HG02571 (cell line): Measurements from ENCODE around the gene MED9.
A peak's percentile ranks its signal among the peaks of the same experiment; 100 is the strongest.

Source experiments
- ATAC-seq: cut with Tn5 transposase; IDR thresholded peaks from one replicate; pipeline ENCODE4 v1.9.1; 2021; ENCODE audit warnings: mild to moderate bottlenecking, moderate library complexity; ENCODE audit not compliant: unreplicated experiment

MED9 gene

GRCh38 chr17:17487998-17488397 lies 11.2 kb downstream of the MED9 start:
- no peak for ATAC-seq

GRCh38 chr17:17491031-17491471 lies 14.3 kb downstream of the MED9 start:
- no peak for ATAC-seq

GRCh38 chr17:17491546-17491988 lies 14.8 kb downstream of the MED9 start:
- ATAC-seq: no peak

- no peak for ATAC-seq
These were observed 15.3 kb downstream of the MED9 start for GRCh38 chr17:17492085-17492484.

GRCh38 chr17:17492571-17492970 lies 15.8 kb downstream of the MED9 start:
- ATAC-seq: no peak

GRCh38 chr17:17493249-17493985 lies 16.6 kb downstream of the MED9 start:
- no peak for ATAC-seq

GRCh38 chr17:17493986-17494466 lies 17.2 kb downstream of the MED9 start:
- ATAC-seq: no peak

- no peak for ATAC-seq
These were observed 17.7 kb downstream of the MED9 start for GRCh38 chr17:17494499-17494869.

- ATAC-seq: no peak
These were observed 18.2 kb downstream of the MED9 start for GRCh38 chr17:17494870-17495535.

- ATAC-seq: no peak
These were observed 18.9 kb downstream of the MED9 start for GRCh38 chr17:17495536-17496188.

GRCh38 chr17:17496189-17497064 lies 19.6 kb downstream of the MED9 start, which contains the start of gene RASD1:
Gene RASD1 (minus strand): TSS chr17:17496395. CDS start chr17:17496181, 214 bp downstream.
- peak; percentile 69 for ATAC-seq

- no peak for ATAC-seq
These were observed 20.5 kb downstream of the MED9 start for GRCh38 chr17:17497065-17497844.

GRCh38 chr17:17497845-17498520 lies 21.2 kb downstream of the MED9 start:
- no peak for ATAC-seq

- no peak for ATAC-seq
These were observed 22.0 kb downstream of the MED9 start for GRCh38 chr17:17498606-17499301.

- no peak for ATAC-seq
These were observed 22.8 kb downstream of the MED9 start for GRCh38 chr17:17499402-17500145.

- ATAC-seq: no peak
These were observed 24.3 kb downstream of the MED9 start for GRCh38 chr17:17500999-17501605.

- ATAC-seq: no peak
These were observed 26.2 kb downstream of the MED9 start for GRCh38 chr17:17502741-17503565.
